Tibial artery (tissue), 4 donors: Measurements from ENCODE around the gene ZFP1.

Experiments
- DNase-seq, 2 donors: peaks; one replicate each; pipeline ENCODE4 v3.0.0-alpha.2; 2019
- H3K27ac ChIP-seq, 2 donors: fragments of 200-600 bp; sonication (generic) in 1 of 2; 1 replicate in 1 of 2; 2 replicates in 1 of 2; pipeline ENCODE4 v1.5.1; 2018 to 2019; ENCODE audit warnings: mild to moderate bottlenecking in 1 of 2
- H3K27me3 ChIP-seq, 2 donors: fragments of 200-600 bp; sonication (generic) in 1 of 2; one replicate each; pipeline versions ENCODE4 v1.5.1 to v1.6.0; 2016 to 2019
- H3K36me3 ChIP-seq, 3 donors: fragments of 200-600 bp; sonication (generic) in 2 of 3; one replicate each; pipeline ENCODE4 v1.5.1; 2016 to 2019; ENCODE audit warnings: mild to moderate bottlenecking in 2 of 3
- H3K4me1 ChIP-seq, 4 donors: fragments of 200-600 bp; sonication (generic) in 2 of 4; 1 replicate in 3 of 4; 2 replicates in 1 of 4; pipeline ENCODE4 v1.5.1; 2016 to 2019
- H3K4me3 ChIP-seq, 2 donors: fragments of 200-600 bp; sonication (generic) in 1 of 2; 1 replicate in 1 of 2; 2 replicates in 1 of 2; pipeline ENCODE4 v1.5.1; 2018 to 2019; ENCODE audit warnings: mild to moderate bottlenecking in 2 of 2
- H3K9me3 ChIP-seq, 3 donors: fragments of 200-600 bp; sonication (generic) in 1 of 3; one replicate each; pipeline ENCODE4 v1.5.1; 2016 to 2019
- CTCF ChIP-seq, 2 experiments: fragments of 200-600 bp in 1 of 2; fragments of 450-650 bp in 1 of 2; IDR thresholded peaks; one replicate each; pipeline ENCODE4 v1.5.1; 2017 to 2019; ENCODE audit warnings: antibody characterized with exemption in 2 of 2, mild to moderate bottlenecking in 1 of 2, moderate library complexity in 1 of 2
- intact Hi-C: fragments of 100-400 bp; cut with DNase I; formaldehyde crosslinking; loops from one replicate; pipeline ENCODE4 v1.15.0; 2023; ENCODE audit warnings: low total_unique reads

ZFP1 gene

GRCh38 chr16:75148311-75149195, at the start of gene ZFP1:
Gene ZFP1 (plus strand): TSS chr16:75148524. CDS start chr16:75152952, 4,428 bp downstream.
- no peaks in the 10 kb centered on the region for H3K27me3 ChIP-seq
- no peak for TF ChIP-seq CTCF (IDR thresholded peaks at IDR 0.05)
- H3K4me1 ChIP-seq, result peaks cover 0 to 8% (median 4%) of the 10 kb centered on the region in 4 donors
- peaks cover 3 to 17% (median 9%) of the 10 kb centered on the region in 3 donors for H3K36me3 ChIP-seq
- H3K9me3 ChIP-seq, result peaks cover 4 to 11% (median 10%) of the 10 kb centered on the region in 3 donors
- DNase-seq, result peak; percentile 97
- peak within 1 kb of the TSS; percentile 78 to 98 for H3K4me3 ChIP-seq
- H3K27ac ChIP-seq, result peak within 1 kb of the TSS; percentile 97 to 99
- intact Hi-C loops, result no loop called here

- Histone ChIP-seq H3K4me1 (peaks cover 0 to 46% (median 11%) of the 10 kb centered on the region in 4 donors), H3K9me3 (no peaks in the 10 kb centered on the region), H3K27me3 (no peaks in the 10 kb centered on the region), H3K36me3 (peaks cover 0 to 8% (median under 1%) of the 10 kb centered on the region in 3 donors), H3K4me3 (no peak overlapping the region), H3K27ac (no peak overlapping the region)
- intact Hi-C loops, result no loop called here
- DNase-seq, result no peak
- no peak for TF ChIP-seq CTCF (IDR thresholded peaks at IDR 0.05)
Observed at GRCh38 chr16:75099075-75099667, 49.2 kb upstream of the ZFP1 start.

- peaks cover 0 to 52% (median 12%) of the 10 kb centered on the region in 4 donors for H3K4me1 ChIP-seq
- no peak overlapping the region for H3K27ac ChIP-seq
- intact Hi-C loops, result loop anchor here (10.0 kb wide), 1 partner anchor 55 kb away; no protein-coding TSS in a partner anchor
Observed at GRCh38 chr16:75099738-75100602, 48.4 kb upstream of the ZFP1 start.

GRCh38 chr16:75100603-75100990, 47.7 kb upstream of the ZFP1 start:
- TF ChIP-seq CTCF (IDR thresholded peaks at IDR 0.05), result no peak
- no peaks in the 10 kb centered on the region for H3K27me3 ChIP-seq
- no peak for DNase-seq
- H3K36me3 ChIP-seq, result peaks cover 0 to 5% (median 0%) of the 10 kb centered on the region in 3 donors
- peaks cover 0 to 51% (median 18%) of the 10 kb centered on the region in 4 donors for H3K4me1 ChIP-seq
- H3K4me3 ChIP-seq, result no peak overlapping the region
- intact Hi-C loops, result loop anchor here (10.0 kb wide), 1 partner anchor 56 kb away; no protein-coding TSS in a partner anchor
- H3K27ac ChIP-seq, result no peak overlapping the region
- H3K9me3 ChIP-seq, result no peaks in the 10 kb centered on the region

More at GRCh38 chr16:75099738-75100602, 48.4 kb upstream of the ZFP1 start:
- DNase-seq, result no peak
- Histone ChIP-seq H3K36me3 (peaks cover 0 to 5% (median 0%) of the 10 kb centered on the region in 3 donors), H3K9me3 (no peaks in the 10 kb centered on the region), H3K27me3 (no peaks in the 10 kb centered on the region), H3K4me3 (no peak overlapping the region)
- TF ChIP-seq CTCF (IDR thresholded peaks at IDR 0.05), result no peak

- no peaks in the 10 kb centered on the region for H3K27me3 ChIP-seq
- no peak for DNase-seq
Observed at GRCh38 chr16:75101635-75102034, 46.7 kb upstream of the ZFP1 start.

More at GRCh38 chr16:75101635-75102034, 46.7 kb upstream of the ZFP1 start:
- H3K9me3 ChIP-seq, result no peaks in the 10 kb centered on the region
- H3K4me3 ChIP-seq, result no peak overlapping the region
- intact Hi-C loops, result loop anchor here (10.0 kb wide), 1 partner anchor 57 kb away; no protein-coding TSS in a partner anchor
- H3K4me1 ChIP-seq, result peaks cover 0 to 54% (median 18%) of the 10 kb centered on the region in 4 donors
- no peak overlapping the region for H3K27ac ChIP-seq
- H3K36me3 ChIP-seq, result peaks cover 0 to 5% (median 0%) of the 10 kb centered on the region in 3 donors
- no peak for TF ChIP-seq CTCF (IDR thresholded peaks at IDR 0.05)
